MG63 (cell line): ENCODE data around the gene SART3. TPM values are rescaled to one million over a fixed set of nuclear protein-coding genes. Genes with fewer than 3 reads are reported as not detected.
A peak's percentile ranks its signal among the peaks of the same experiment; 100 is the strongest.
"Not testable (repeated sequence)": the region's sequence is repeated elsewhere in the genome, so short reads cannot be mapped to it uniquely, and the experiment has no call there.

Source experiments
- DNase-seq: peaks from one replicate; pipeline ENCODE4 v3.0.0-alpha.2; 2020
- H3K27me3 ChIP-seq: fragments of 250-450 bp; sonication (Bioruptor Pico); 2 replicates; pipeline ENCODE4 v1.5.1; 2020; ENCODE audit warnings: mild to moderate bottlenecking, moderate library complexity
- H3K36me3 ChIP-seq: fragments of 250-450 bp; sonication (Bioruptor Pico); 2 replicates; pipeline ENCODE4 v1.5.1; 2020; ENCODE audit warnings: mild to moderate bottlenecking, moderate library complexity
- H3K4me3 ChIP-seq: fragments of 250-450 bp; sonication (Bioruptor Pico); 2 replicates; pipeline ENCODE4 v1.5.1; 2020; ENCODE audit warnings: mild to moderate bottlenecking, moderate library complexity
- H3K9me3 ChIP-seq: fragments of 250-450 bp; sonication (Bioruptor Pico); 2 replicates; pipeline ENCODE4 v1.5.1; 2020; ENCODE audit warnings: mild to moderate bottlenecking, moderate library complexity
- total RNA-seq: library from RNA; depleted of rRNA; stranded (reverse); fragments of >200 nt; shearing (Covaris generic); gene quantifications from 2 replicates; pipeline ENCODE4 v1.2.3, GENCODE V29; 2014; ENCODE audit warnings: low replicate concordance

Gene SART3
- total RNA-seq, 1 experiment from 2014 or later = 27.6 TPM

GRCh38 chr12:108559748-108560147 lies 1.2 kb downstream of the SART3 start:
- H3K9me3 ChIP-seq = no peaks in the 10 kb centered on the region
- H3K27me3 ChIP-seq = no peaks in the 10 kb centered on the region
- H3K4me3 ChIP-seq = peak overlapping the region; percentile 93
- no peak for DNase-seq
- H3K36me3 ChIP-seq = peaks cover 33% of the 10 kb centered on the region

- Histone ChIP-seq H3K36me3 (peaks cover 27% of the 10 kb centered on the region), H3K4me3 (no peak overlapping the region), H3K9me3 (no peaks in the 10 kb centered on the region), H3K27me3 (no peaks in the 10 kb centered on the region)
- DNase-seq = no peak
Measured at GRCh38 chr12:108559007-108559655, 1.8 kb downstream of the SART3 start.

- H3K27me3 ChIP-seq, H3K9me3 ChIP-seq, DNase-seq, H3K4me3 ChIP-seq: not testable (repeated sequence)
- peaks cover 23% of the 10 kb centered on the region for H3K36me3 ChIP-seq
Measured at GRCh38 chr12:108555383-108555782, 5.6 kb downstream of the SART3 start.

- Histone ChIP-seq H3K36me3 (peaks cover 27% of the 10 kb centered on the region), H3K4me3 (no peak overlapping the region), H3K9me3 (no peaks in the 10 kb centered on the region), H3K27me3 (no peaks in the 10 kb centered on the region)
- no peak for DNase-seq
Measured at GRCh38 chr12:108553799-108554198, 7.2 kb downstream of the SART3 start.

GRCh38 chr12:108551535-108551934 lies 9.4 kb downstream of the SART3 start:
- Histone ChIP-seq H3K4me3 (no peak overlapping the region), H3K36me3 (peaks cover 35% of the 10 kb centered on the region), H3K9me3 (no peaks in the 10 kb centered on the region), H3K27me3 (no peaks in the 10 kb centered on the region)
- DNase-seq = no peak

GRCh38 chr12:108548954-108549521 lies 11.9 kb downstream of the SART3 start:
- H3K36me3 ChIP-seq = peaks cover 50% of the 10 kb centered on the region
- H3K27me3 ChIP-seq = no peaks in the 10 kb centered on the region
- no peak for DNase-seq
- no peak overlapping the region for H3K4me3 ChIP-seq
- H3K9me3 ChIP-seq = no peaks in the 10 kb centered on the region

GRCh38 chr12:108547686-108548085 lies 13.3 kb downstream of the SART3 start:
- peaks cover 63% of the 10 kb centered on the region for H3K36me3 ChIP-seq
- H3K27me3 ChIP-seq = no peaks in the 10 kb centered on the region
- DNase-seq = no peak
- H3K9me3 ChIP-seq = no peaks in the 10 kb centered on the region
- H3K4me3 ChIP-seq = no peak overlapping the region

- no peaks in the 10 kb centered on the region for H3K27me3 ChIP-seq
- peaks cover 71% of the 10 kb centered on the region for H3K36me3 ChIP-seq
- no peaks in the 10 kb centered on the region for H3K9me3 ChIP-seq
- no peak for DNase-seq
- no peak overlapping the region for H3K4me3 ChIP-seq
Measured at GRCh38 chr12:108543652-108544051, 17.3 kb downstream of the SART3 start.

- no peaks in the 10 kb centered on the region for H3K9me3 ChIP-seq
- H3K27me3 ChIP-seq = no peaks in the 10 kb centered on the region
- peaks cover 71% of the 10 kb centered on the region for H3K36me3 ChIP-seq
- DNase-seq = no peak
- no peak overlapping the region for H3K4me3 ChIP-seq
Measured at GRCh38 chr12:108542320-108542719, 18.7 kb downstream of the SART3 start.

GRCh38 chr12:108538616-108539195 lies 22.3 kb downstream of the SART3 start:
- no peaks in the 10 kb centered on the region for H3K9me3 ChIP-seq
- H3K27me3 ChIP-seq = no peaks in the 10 kb centered on the region
- peaks cover 67% of the 10 kb centered on the region for H3K36me3 ChIP-seq
- no peak overlapping the region for H3K4me3 ChIP-seq
- no peak for DNase-seq

GRCh38 chr12:108538146-108538545 lies 22.8 kb downstream of the SART3 start:
- H3K4me3 ChIP-seq = no peak overlapping the region
- H3K9me3 ChIP-seq = no peaks in the 10 kb centered on the region
- DNase-seq = no peak
- H3K27me3 ChIP-seq = no peaks in the 10 kb centered on the region
- peaks cover 67% of the 10 kb centered on the region for H3K36me3 ChIP-seq

- DNase-seq = no peak
- no peaks in the 10 kb centered on the region for H3K9me3 ChIP-seq
- no peak overlapping the region for H3K4me3 ChIP-seq
- peaks cover 76% of the 10 kb centered on the region for H3K36me3 ChIP-seq
- no peaks in the 10 kb centered on the region for H3K27me3 ChIP-seq
Measured at GRCh38 chr12:108531929-108532848, 28.8 kb downstream of the SART3 start.

- DNase-seq = no peak
- peaks cover 77% of the 10 kb centered on the region for H3K36me3 ChIP-seq
- H3K27me3 ChIP-seq = no peaks in the 10 kb centered on the region
- no peak overlapping the region for H3K4me3 ChIP-seq
- no peaks in the 10 kb centered on the region for H3K9me3 ChIP-seq
Measured at GRCh38 chr12:108530161-108530560, 30.8 kb downstream of the SART3 start.

GRCh38 chr12:108527166-108527496 lies 33.8 kb downstream of the SART3 start:
- peaks cover 86% of the 10 kb centered on the region for H3K36me3 ChIP-seq
- DNase-seq = no peak

GRCh38 chr12:108526482-108527165 lies 34.3 kb downstream of the SART3 start:
- Histone ChIP-seq H3K9me3 (no peaks in the 10 kb centered on the region), H3K4me3 (no peak overlapping the region), H3K27me3 (no peaks in the 10 kb centered on the region), H3K36me3 (peaks cover 86% of the 10 kb centered on the region)
- no peak for DNase-seq

More at GRCh38 chr12:108527166-108527496, 33.8 kb downstream of the SART3 start:
- Histone ChIP-seq H3K9me3 (no peaks in the 10 kb centered on the region), H3K27me3 (no peaks in the 10 kb centered on the region), H3K4me3 (no peak overlapping the region)

- Histone ChIP-seq H3K9me3 (no peaks in the 10 kb centered on the region), H3K4me3 (no peak overlapping the region), H3K36me3 (peaks cover 85% of the 10 kb centered on the region), H3K27me3 (no peaks in the 10 kb centered on the region)
- no peak for DNase-seq
Measured at GRCh38 chr12:108525681-108526080, 35.3 kb downstream of the SART3 start.

- DNase-seq = no peak
- no peaks in the 10 kb centered on the region for H3K27me3 ChIP-seq
- no peaks in the 10 kb centered on the region for H3K9me3 ChIP-seq
- H3K36me3 ChIP-seq = peaks cover 86% of the 10 kb centered on the region
- H3K4me3 ChIP-seq = no peak overlapping the region
Measured at GRCh38 chr12:108523365-108523764, 37.6 kb downstream of the SART3 start.
